NCI-H2171 (cell line): ENCODE data around the gene PRIM1.
A peak's percentile ranks its signal among the peaks of the same experiment; 100 is the strongest.
"Not testable (repeated sequence)": the region's sequence is repeated elsewhere in the genome, so short reads cannot be mapped to it uniquely, and the experiment has no call there.

Source experiments
- DNase-seq: peaks from one replicate; lab custom pipeline; 2025; lab: John Stamatoyannopoulos, UW

Gene PRIM1

GRCh38 chr12:56751712-56752598 lies at the start of gene PRIM1:
Gene PRIM1, minus strand, starts transcription at chr12:56752323. Its CDS starts 25 bp downstream, at chr12:56752298.
- DNase-seq: peak; percentile 91

- no peak for DNase-seq
Observed at GRCh38 chr12:56800221-56800620, 48.1 kb upstream of the PRIM1 start.

- DNase-seq: not testable (repeated sequence)
Observed at GRCh38 chr12:56799345-56799744, 47.2 kb upstream of the PRIM1 start.

- not testable (repeated sequence) for DNase-seq
Observed at GRCh38 chr12:56795791-56796190, 43.7 kb upstream of the PRIM1 start.

GRCh38 chr12:56795046-56795562 lies 43.0 kb upstream of the PRIM1 start:
- DNase-seq: not testable (repeated sequence)

GRCh38 chr12:56793124-56793523 lies 41.0 kb upstream of the PRIM1 start:
- not testable (repeated sequence) for DNase-seq

GRCh38 chr12:56792678-56793077 lies 40.6 kb upstream of the PRIM1 start:
- DNase-seq: no peak

GRCh38 chr12:56789429-56789828 lies 37.3 kb upstream of the PRIM1 start:
- not testable (repeated sequence) for DNase-seq

- DNase-seq: no peak
Observed at GRCh38 chr12:56787498-56787897, 35.4 kb upstream of the PRIM1 start.

- no peak for DNase-seq
Observed at GRCh38 chr12:56785874-56786273, 33.8 kb upstream of the PRIM1 start.

- DNase-seq: no peak
Observed at GRCh38 chr12:56785141-56785865, 33.2 kb upstream of the PRIM1 start.

- DNase-seq: no peak
Observed at GRCh38 chr12:56781726-56782125, 29.6 kb upstream of the PRIM1 start.

GRCh38 chr12:56778756-56779155 lies 26.6 kb upstream of the PRIM1 start:
- DNase-seq: no peak

GRCh38 chr12:56776654-56777053 lies 24.5 kb upstream of the PRIM1 start:
- no peak for DNase-seq

GRCh38 chr12:56775638-56776037 lies 23.5 kb upstream of the PRIM1 start:
- no peak for DNase-seq

GRCh38 chr12:56773113-56773512 lies 21.0 kb upstream of the PRIM1 start:
- no peak for DNase-seq

- no peak for DNase-seq
Observed at GRCh38 chr12:56772625-56773024, 20.5 kb upstream of the PRIM1 start.

- DNase-seq: no peak
Observed at GRCh38 chr12:56769868-56770267, 17.7 kb upstream of the PRIM1 start.

GRCh38 chr12:56768424-56768823 lies 16.3 kb upstream of the PRIM1 start:
- DNase-seq: peak; percentile 21

- no peak for DNase-seq
Observed at GRCh38 chr12:56766535-56766934, 14.4 kb upstream of the PRIM1 start.

GRCh38 chr12:56763753-56764657 lies 11.9 kb upstream of the PRIM1 start:
- no peak for DNase-seq

GRCh38 chr12:56761812-56762211 lies 9.7 kb upstream of the PRIM1 start:
- DNase-seq: no peak
